Effector memory CD4-positive, alpha-beta T cell (primary cell): ENCODE measurements around the gene EGFR.

Experiments used
- DNase-seq, 3 donors: peaks; one replicate each; pipeline ENCODE4 v3.0.0-alpha.2; 2020
- H3K27ac ChIP-seq: 2 replicates; pipeline ENCODE4 v1.7.0; 2013; ENCODE audit warnings: mild to moderate bottlenecking, low read length, moderate library complexity; ENCODE audit not compliant: insufficient read depth, poor library complexity, severe bottlenecking
- H3K27me3 ChIP-seq: replicated peaks from 2 replicates; pipeline ENCODE4 v1.7.0; 2013; ENCODE audit warnings: mild to moderate bottlenecking, low read length; ENCODE audit not compliant: insufficient read depth, control insufficient read depth, poor library complexity, severe bottlenecking
- H3K36me3 ChIP-seq: 2 replicates; pipeline ENCODE4 v1.7.0; 2013; ENCODE audit warnings: mild to moderate bottlenecking, low read length, moderate library complexity; ENCODE audit not compliant: control insufficient read depth, insufficient read depth
- H3K4me1 ChIP-seq: 2 replicates; pipeline ENCODE4 v1.7.0; 2013; ENCODE audit warnings: low read length, mild to moderate bottlenecking; ENCODE audit not compliant: control insufficient read depth, insufficient read depth, poor library complexity, severe bottlenecking
- H3K4me3 ChIP-seq: 2 replicates; pipeline ENCODE4 v1.7.0; 2013; ENCODE audit warnings: low read length, low read depth, mild to moderate bottlenecking; ENCODE audit not compliant: insufficient read depth, poor library complexity, severe bottlenecking
- H3K9me3 ChIP-seq: 2 replicates; pipeline ENCODE4 v1.7.0; 2013; ENCODE audit warnings: mild to moderate bottlenecking, low read length, moderate library complexity; ENCODE audit not compliant: control insufficient read depth
- total RNA-seq, 3 donors: gene quantifications; one replicate each; lab custom pipeline; 2026; lab: John Stamatoyannopoulos, UW

Gene EGFR
- total RNA-seq, result 0 to 0.09 (median 0) reads per million in 3 donors

- Histone ChIP-seq H3K4me3 (peak within 1 kb of the TSS; percentile 22), H3K36me3 (no peaks in the 10 kb centered on the region), H3K9me3 (no peaks in the 10 kb centered on the region), H3K27ac (no peak within 1 kb of the TSS), H3K27me3 (peaks cover 9% of the 10 kb centered on the region), H3K4me1 (no peaks in the 10 kb centered on the region)
- no peak for DNase-seq
Observed at GRCh38 chr7:55018361-55019190, at the start of gene EGFR. Gene EGFR, plus strand, starts transcription at chr7:55019017. Its CDS starts 261 bp downstream, at chr7:55019278.

- DNase-seq, result no peak
- Histone ChIP-seq H3K27ac (no peak overlapping the region), H3K4me3 (no peak overlapping the region), H3K9me3 (no peaks in the 10 kb centered on the region), H3K36me3 (no peaks in the 10 kb centered on the region), H3K27me3 (no peaks in the 10 kb centered on the region), H3K4me1 (no peaks in the 10 kb centered on the region)
Observed at GRCh38 chr7:54969208-54969967, 49.4 kb upstream of the EGFR start.

- no peak overlapping the region for H3K27ac ChIP-seq
- H3K4me1 ChIP-seq, result no peaks in the 10 kb centered on the region
- no peak for DNase-seq
- no peaks in the 10 kb centered on the region for H3K9me3 ChIP-seq
- no peak overlapping the region for H3K4me3 ChIP-seq
- H3K36me3 ChIP-seq, result no peaks in the 10 kb centered on the region
- H3K27me3 ChIP-seq, result no peaks in the 10 kb centered on the region
Observed at GRCh38 chr7:54972733-54973294, 46.0 kb upstream of the EGFR start.

- no peak overlapping the region for H3K4me3 ChIP-seq
- no peaks in the 10 kb centered on the region for H3K4me1 ChIP-seq
- H3K36me3 ChIP-seq, result no peaks in the 10 kb centered on the region
- H3K27me3 ChIP-seq, result no peaks in the 10 kb centered on the region
- DNase-seq, result no peak
- H3K9me3 ChIP-seq, result no peaks in the 10 kb centered on the region
- H3K27ac ChIP-seq, result no peak overlapping the region
Observed at GRCh38 chr7:54978364-54979116, 40.3 kb upstream of the EGFR start.

- Histone ChIP-seq H3K4me1 (no peaks in the 10 kb centered on the region), H3K27me3 (no peaks in the 10 kb centered on the region), H3K9me3 (no peaks in the 10 kb centered on the region), H3K27ac (no peak overlapping the region), H3K36me3 (no peaks in the 10 kb centered on the region), H3K4me3 (no peak overlapping the region)
- DNase-seq, result no peak
Observed at GRCh38 chr7:54980521-54980920, 38.3 kb upstream of the EGFR start.

GRCh38 chr7:54981913-54982312 lies 36.9 kb upstream of the EGFR start:
- DNase-seq, result no peak
- H3K4me1 ChIP-seq, result no peaks in the 10 kb centered on the region

GRCh38 chr7:54985426-54986330 lies 33.1 kb upstream of the EGFR start:
- no peaks in the 10 kb centered on the region for H3K27me3 ChIP-seq
- H3K27ac ChIP-seq, result no peak overlapping the region
- no peak for DNase-seq
- H3K4me3 ChIP-seq, result no peak overlapping the region
- no peaks in the 10 kb centered on the region for H3K9me3 ChIP-seq
- no peaks in the 10 kb centered on the region for H3K4me1 ChIP-seq
- H3K36me3 ChIP-seq, result no peaks in the 10 kb centered on the region

More at GRCh38 chr7:54981913-54982312, 36.9 kb upstream of the EGFR start:
- H3K27ac ChIP-seq, result no peak overlapping the region
- H3K9me3 ChIP-seq, result no peaks in the 10 kb centered on the region
- no peaks in the 10 kb centered on the region for H3K36me3 ChIP-seq
- H3K27me3 ChIP-seq, result no peaks in the 10 kb centered on the region
- no peak overlapping the region for H3K4me3 ChIP-seq

- Histone ChIP-seq H3K27me3 (no peaks in the 10 kb centered on the region), H3K27ac (no peak overlapping the region), H3K9me3 (no peaks in the 10 kb centered on the region), H3K36me3 (no peaks in the 10 kb centered on the region), H3K4me3 (no peak overlapping the region), H3K4me1 (no peaks in the 10 kb centered on the region)
- no peak for DNase-seq
Observed at GRCh38 chr7:54986716-54987115, 32.1 kb upstream of the EGFR start.

GRCh38 chr7:54987772-54988171 lies 31.0 kb upstream of the EGFR start:
- H3K4me1 ChIP-seq, result no peaks in the 10 kb centered on the region
- no peak overlapping the region for H3K4me3 ChIP-seq
- H3K27ac ChIP-seq, result no peak overlapping the region
- no peaks in the 10 kb centered on the region for H3K9me3 ChIP-seq
- H3K27me3 ChIP-seq, result no peaks in the 10 kb centered on the region
- no peak for DNase-seq
- no peaks in the 10 kb centered on the region for H3K36me3 ChIP-seq
